Spleen (tissue), 11 donors: Measurements from ENCODE around the gene POLN. TPM values are rescaled to one million over a fixed set of nuclear protein-coding genes. Genes with fewer than 3 reads are reported as not detected.

Experiments used
- DNase-seq: peaks from one replicate; pipeline ENCODE4 v3.0.0-alpha.2; 2020
- H3K27ac ChIP-seq, 8 donors: fragments of 200-600 bp; sonication (generic) in 7 of 8; 1 replicate in 4 of 8; 2 replicates in 4 of 8; pipeline versions ENCODE4 v1.5.0 to v1.8.0; 2016 to 2021; ENCODE audit warnings: inconsistent platforms in 4 of 8, mild to moderate bottlenecking in 4 of 8, moderate library complexity in 1 of 8
- H3K27me3 ChIP-seq, 7 donors: fragments of 200-600 bp; sonication (generic) in 6 of 7; replicated peaks in 1 of 7; 1 replicate in 4 of 7; 2 replicates in 3 of 7; pipeline versions ENCODE4 v1.5.0 to v1.8.0; 2016 to 2021; ENCODE audit warnings: inconsistent platforms in 3 of 7, mild to moderate bottlenecking in 1 of 7
- H3K36me3 ChIP-seq, 6 donors: fragments of 200-600 bp; sonication (generic) in 5 of 6; 1 replicate in 4 of 6; 2 replicates in 2 of 6; pipeline versions ENCODE4 v1.5.0 to v1.8.0; 2016 to 2021; ENCODE audit warnings: inconsistent platforms in 2 of 6
- H3K4me1 ChIP-seq, 6 donors: fragments of 200-600 bp; sonication (generic) in 5 of 6; 1 replicate in 3 of 6; 2 replicates in 3 of 6; pipeline versions ENCODE4 v1.5.0 to v1.8.0; 2016 to 2021; ENCODE audit warnings: inconsistent platforms in 3 of 6
- H3K4me3 ChIP-seq, 8 donors: fragments of 200-600 bp; sonication (generic) in 7 of 8; 1 replicate in 4 of 8; 2 replicates in 4 of 8; pipeline versions ENCODE4 v1.5.0 to v1.8.0; 2016 to 2021; ENCODE audit warnings: inconsistent platforms in 4 of 8, mild to moderate bottlenecking in 4 of 8, moderate library complexity in 2 of 8
- H3K9me3 ChIP-seq, 8 donors: fragments of 200-600 bp; sonication (generic) in 7 of 8; 1 replicate in 4 of 8; 2 replicates in 4 of 8; pipeline versions ENCODE4 v1.5.0 to v1.8.0; 2016 to 2021; ENCODE audit warnings: inconsistent platforms in 4 of 8
- CTCF ChIP-seq, 11 experiments: fragments of 200-600 bp in 7 of 11; fragments of 450-650 bp in 4 of 11; sonication (generic) in 4 of 11; IDR thresholded peaks in 8 of 11; conservative IDR thresholded peaks in 3 of 11; 1 replicate in 7 of 11; 2 replicates in 4 of 11; pipeline versions ENCODE4 v1.4.0 to v1.8.0; 2016 to 2021; ENCODE audit warnings: antibody characterized with exemption in 11 of 11, inconsistent platforms in 4 of 11, mild to moderate bottlenecking in 1 of 11
- POLR2A ChIP-seq, 3 donors: fragments of 450-650 bp; IDR thresholded peaks; one replicate each; pipeline ENCODE4 v1.5.1; 2017; ENCODE audit warnings: antibody characterized with exemption in 3 of 3, mild to moderate bottlenecking in 1 of 3
- POLR2AphosphoS5 ChIP-seq, 3 donors: sonication (generic); formaldehyde crosslinking; IDR thresholded peaks; one replicate each; pipeline ENCODE4 v1.5.1; 2017; ENCODE audit warnings: antibody characterized with exemption in 3 of 3
- WGBS, 5 donors: extraction: QIAGEN DNeasy Blood & Tissue Kit in 3 of 5; methylation state at CpG; one replicate each; pipeline versions ENCODE4 v1.1.5 to v1.1.7; 2013 to 2018; 5-methylcytosine and 5-hydroxymethylcytosine counted together
- intact Hi-C: fragments of 100-400 bp; cut with DNase I; formaldehyde crosslinking; loops from one replicate; pipeline ENCODE4 v1.15.0; 2023; ENCODE audit warnings: low total_unique reads
- polyA plus RNA-seq, 3 donors: library from polyadenylated mRNA; stranded (reverse); fragments of 200-250 nt; gene quantifications; one replicate each; pipeline ENCODE4 v1.2.1, GENCODE V29; 2013
- total RNA-seq, 7 donors: library from RNA; depleted of rRNA in 3 of 7; stranded (reverse); fragments of >200 nt in 3 of 7; fragmentation: NEBNext Ultra II Directional in 4 of 7; extraction: Animal tissue kit (Norgen Biotek cat#: 25700) in 4 of 7; gene quantifications; one replicate each; pipeline versions ENCODE4 v1.1.0 to v1.2.1, GENCODE V29; 2016 to 2021
- donor health status: healthy with polysubstance abuse.
- donor health status: DM: no; HTN: no; CAD: no; lungs with moderate emphysema.
- donor health status: DM: no; HTN: no; CAD: no.
- donor health status: Bipolar disorder and iron deficiency.
- donor health status: healthy.
- donor health status: DM: no; HTN: no; CAD: no.
- donor health status: DM: yes; HTN: yes; CAD: no.

POLN gene
- total and polyA plus RNA-seq, 10 donors: 1.2 to 3.5 (median 2.5) TPM

- H3K27ac ChIP-seq: peak overlapping the region; percentile 11 to 99 (median 98)
- peak overlapping the region in 4 of 8 donors; percentile 96 to 99 (median 98) for H3K4me3 ChIP-seq
These were observed 17.2 kb upstream of the POLN start for GRCh38 chr4:2259036-2259540.

GRCh38 chr4:2258091-2259035 lies 16.4 kb upstream of the POLN start:
- DNase-seq: peak; percentile 79
- peak overlapping the region in 3 of 8 donors; percentile 96 to 99 (median 99) for H3K4me3 ChIP-seq
- peaks cover 0 to 69% (median 33%) of the 10 kb centered on the region in 6 donors for H3K36me3 ChIP-seq
- H3K9me3 ChIP-seq: no peaks in the 10 kb centered on the region
- H3K27ac ChIP-seq: peak overlapping the region; percentile 29 to 99 (median 98)
- intact Hi-C loops: no loop called here
- peaks cover 48 to 87% (median 80%) of the 10 kb centered on the region in 6 donors for H3K4me1 ChIP-seq
- TF ChIP-seq POLR2A (IDR thresholded peaks at IDR 0.05): no peak
- TF ChIP-seq POLR2AphosphoS5 (IDR thresholded peaks at IDR 0.05): peak in 1 of 3 donors; percentile 35
- 81 to 92% (median 89%) methylated on average over 12 to 18 of the region's 18 CpGs for WGBS, 5 donors
- H3K27me3 ChIP-seq: no peaks in the 10 kb centered on the region

More at GRCh38 chr4:2259036-2259540, 17.2 kb upstream of the POLN start:
- TF ChIP-seq POLR2AphosphoS5 (IDR thresholded peaks at IDR 0.05): peak in 1 of 3 donors; percentile 4
- TF ChIP-seq POLR2A (IDR thresholded peaks at IDR 0.05): no peak
- no peak for TF ChIP-seq CTCF (IDR thresholded peaks at IDR 0.05 in 8 of 11, conservative IDR thresholded peaks at IDR 0.05 in 3 of 11)
- H3K9me3 ChIP-seq: no peaks in the 10 kb centered on the region
- 75 to 84% (median 82%) methylated on average over 8 to 13 of the region's 13 CpGs for WGBS, 5 donors
- H3K27me3 ChIP-seq: no peaks in the 10 kb centered on the region
- peaks cover 51 to 87% (median 84%) of the 10 kb centered on the region in 6 donors for H3K4me1 ChIP-seq
- no peak for DNase-seq
- intact Hi-C loops: no loop called here
- H3K36me3 ChIP-seq: peaks cover 0 to 62% (median 26%) of the 10 kb centered on the region in 6 donors

- no peaks in the 10 kb centered on the region for H3K27me3 ChIP-seq
- TF ChIP-seq POLR2AphosphoS5 (IDR thresholded peaks at IDR 0.05): peak in 2 of 3 donors; percentile 5 to 6
- TF ChIP-seq POLR2A (IDR thresholded peaks at IDR 0.05): no peak
- peak; percentile 76 for DNase-seq
- peak overlapping the region; percentile 29 to 99 (median 98) for H3K27ac ChIP-seq
- peak overlapping the region in 2 of 8 donors; percentile 23 to 45 for H3K4me3 ChIP-seq
- 74 to 89% (median 80%) methylated on average over 4 to 14 of the region's 14 CpGs for WGBS, 5 donors
- peaks cover 0 to 78% (median 39%) of the 10 kb centered on the region in 6 donors for H3K36me3 ChIP-seq
- no peaks in the 10 kb centered on the region for H3K9me3 ChIP-seq
- H3K4me1 ChIP-seq: peaks cover 42 to 86% (median 75%) of the 10 kb centered on the region in 6 donors
- intact Hi-C loops: no loop called here
These were observed 15.6 kb upstream of the POLN start for GRCh38 chr4:2257361-2258081.

- Histone ChIP-seq H3K4me1 (peaks cover 42 to 92% (median 75%) of the 10 kb centered on the region in 6 donors), H3K36me3 (peaks cover 0 to 85% (median 46%) of the 10 kb centered on the region in 6 donors)
These were observed 14.9 kb upstream of the POLN start for GRCh38 chr4:2256781-2257191.

More at GRCh38 chr4:2256781-2257191, 14.9 kb upstream of the POLN start:
- Histone ChIP-seq H3K27me3 (no peaks in the 10 kb centered on the region), H3K4me3 (peak overlapping the region in 2 of 8 donors; percentile 23 to 45), H3K9me3 (no peaks in the 10 kb centered on the region), H3K27ac (peak overlapping the region; percentile 65 to 99 (median 98))
- 56 to 64% (median 63%) methylated on average over 10 to 12 of the region's 12 CpGs for WGBS, 5 donors
- intact Hi-C loops: no loop called here
- peak; percentile 88 for DNase-seq
- no peak for TF ChIP-seq CTCF (IDR thresholded peaks at IDR 0.05 in 8 of 11, conservative IDR thresholded peaks at IDR 0.05 in 3 of 11)
- TF ChIP-seq POLR2A (IDR thresholded peaks at IDR 0.05): no peak
- peak; percentile 83 to 85 (median 84) for TF ChIP-seq POLR2AphosphoS5 (IDR thresholded peaks at IDR 0.05)
